ENCODE measurements around the gene COL6A2. TPM values are rescaled to one million over a fixed set of nuclear protein-coding genes. Genes with fewer than 3 reads are reported as not detected.
A peak's percentile ranks its signal among the peaks of the same experiment; 100 is the strongest.

COL6A2 gene
- total RNA-seq, 1 donor from 2014 or later: 157 TPM

GRCh38 chr21:46092811-46093667 is 4.9 kb upstream of the COL6A2 start:
- intact Hi-C loops (cut with micrococcal nuclease): no loop called here
- Histone ChIP-seq H3K4me3 (no peak overlapping the region), H3K4me1 (peaks cover 30% of the 10 kb centered on the region), H3K9me3 (replicated peaks) (peaks cover 11% of the 10 kb centered on the region), H3K27ac (replicated peaks) (peak overlapping the region; percentile 76), H3K36me3 (no peaks in the 10 kb centered on the region), H3K27me3 (ENCODE audit: low read depth) (peaks cover 4% of the 10 kb centered on the region)
- TF ChIP-seq, protein P1, sequence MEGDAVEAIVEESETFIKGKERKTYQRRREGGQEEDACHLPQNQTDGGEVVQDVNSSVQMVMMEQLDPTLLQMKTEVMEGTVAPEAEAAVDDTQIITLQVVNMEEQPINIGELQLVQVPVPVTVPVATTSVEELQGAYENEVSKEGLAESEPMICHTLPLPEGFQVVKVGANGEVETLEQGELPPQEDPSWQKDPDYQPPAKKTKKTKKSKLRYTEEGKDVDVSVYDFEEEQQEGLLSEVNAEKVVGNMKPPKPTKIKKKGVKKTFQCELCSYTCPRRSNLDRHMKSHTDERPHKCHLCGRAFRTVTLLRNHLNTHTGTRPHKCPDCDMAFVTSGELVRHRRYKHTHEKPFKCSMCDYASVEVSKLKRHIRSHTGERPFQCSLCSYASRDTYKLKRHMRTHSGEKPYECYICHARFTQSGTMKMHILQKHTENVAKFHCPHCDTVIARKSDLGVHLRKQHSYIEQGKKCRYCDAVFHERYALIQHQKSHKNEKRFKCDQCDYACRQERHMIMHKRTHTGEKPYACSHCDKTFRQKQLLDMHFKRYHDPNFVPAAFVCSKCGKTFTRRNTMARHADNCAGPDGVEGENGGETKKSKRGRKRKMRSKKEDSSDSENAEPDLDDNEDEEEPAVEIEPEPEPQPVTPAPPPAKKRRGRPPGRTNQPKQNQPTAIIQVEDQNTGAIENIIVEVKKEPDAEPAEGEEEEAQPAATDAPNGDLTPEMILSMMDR (IDR thresholded peaks at IDR 0.05; ENCODE audit: borderline replicate concordance): no peak
- no peak for DNase-seq

- Histone ChIP-seq H3K9me3 (replicated peaks) (peaks cover 3% of the 10 kb centered on the region), H3K36me3 (no peaks in the 10 kb centered on the region), H3K27me3 (ENCODE audit: low read depth) (peaks cover 10% of the 10 kb centered on the region), H3K4me3 (no peak overlapping the region), H3K4me1 (peaks cover 38% of the 10 kb centered on the region), H3K27ac (replicated peaks) (no peak overlapping the region)
- TF ChIP-seq, protein P1 (IDR thresholded peaks at IDR 0.05; ENCODE audit: borderline replicate concordance): no peak
- intact Hi-C loops (cut with micrococcal nuclease): no loop called here
- no peak for DNase-seq
Observed at GRCh38 chr21:46093668-46094400, 4.1 kb upstream of the COL6A2 start.

- DNase-seq: no peak
- intact Hi-C loops (cut with micrococcal nuclease): no loop called here
- no peak overlapping the region for H3K27ac ChIP-seq (replicated peaks)
Observed at GRCh38 chr21:46094401-46095082, 3.4 kb upstream of the COL6A2 start.

DNA sequence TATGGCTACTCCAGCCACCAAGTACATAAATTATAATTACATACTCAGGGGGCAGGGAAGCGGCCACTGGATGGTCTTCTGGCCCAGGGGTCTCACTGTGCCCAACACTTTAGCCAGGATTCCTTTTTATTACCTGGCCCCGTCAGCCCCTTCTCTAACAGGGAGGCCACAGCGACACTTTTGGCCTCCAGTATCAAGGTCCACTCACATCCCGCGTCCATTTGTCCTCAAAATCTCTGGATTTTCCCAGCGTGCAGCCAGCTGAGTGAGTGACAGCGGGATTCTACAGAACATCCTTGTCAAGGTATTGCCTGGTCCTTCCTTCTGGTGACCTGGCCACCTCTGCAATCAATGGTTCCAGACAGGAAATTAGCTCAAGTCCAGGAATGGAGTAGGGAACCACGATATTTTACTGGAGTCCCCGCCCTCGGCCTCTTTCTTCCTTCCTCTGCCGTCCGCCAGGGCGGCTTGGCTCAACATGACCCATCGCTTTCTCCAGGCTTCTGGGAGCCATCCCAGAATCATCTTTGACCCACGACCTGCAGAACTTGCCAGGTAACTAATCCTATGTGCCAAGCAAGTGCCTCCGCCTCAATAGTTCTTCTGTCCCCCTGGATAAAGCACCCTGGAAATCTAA is 2.7 kb upstream of the COL6A2 start:
- Histone ChIP-seq H3K27me3 (ENCODE audit: low read depth) (peaks cover 15% of the 10 kb centered on the region), H3K36me3 (no peaks in the 10 kb centered on the region), H3K27ac (replicated peaks) (peak overlapping the region; percentile 38), H3K4me3 (no peak overlapping the region), H3K4me1 (peaks cover 51% of the 10 kb centered on the region), H3K9me3 (replicated peaks) (no peaks in the 10 kb centered on the region)
- TF ChIP-seq, protein P1 (IDR thresholded peaks at IDR 0.05; ENCODE audit: borderline replicate concordance): peak; percentile 30
- intact Hi-C loops (cut with micrococcal nuclease): no loop called here
- DNase-seq: no peak

More at GRCh38 chr21:46094401-46095082, 3.4 kb upstream of the COL6A2 start:
- Histone ChIP-seq H3K27me3 (ENCODE audit: low read depth) (peaks cover 14% of the 10 kb centered on the region), H3K4me1 (peaks cover 44% of the 10 kb centered on the region), H3K9me3 (replicated peaks) (no peaks in the 10 kb centered on the region), H3K36me3 (no peaks in the 10 kb centered on the region), H3K4me3 (no peak overlapping the region)
- TF ChIP-seq, protein P1 (IDR thresholded peaks at IDR 0.05; ENCODE audit: borderline replicate concordance): no peak
